ENCODE measurements around the gene TMEM100.
A peak's percentile ranks its signal among the peaks of the same experiment; 100 is the strongest.

The TMEM100 gene

GRCh38 chr17:55743103-55743679 lies 20.5 kb upstream of the TMEM100 start:
- no peak for DNase-seq (ENCODE audit: low read depth in 3 of 3)

GRCh38 chr17:55742272-55743102 lies 19.8 kb upstream of the TMEM100 start:
- no peak for DNase-seq (ENCODE audit: low read depth in 3 of 3)

GRCh38 chr17:55741356-55741700 lies 18.7 kb upstream of the TMEM100 start:
- no peak for DNase-seq (ENCODE audit: low read depth in 3 of 3)

- DNase-seq (ENCODE audit: low read depth in 3 of 3): no peak
These were observed 18.1 kb upstream of the TMEM100 start for GRCh38 chr17:55740511-55741355.

GRCh38 chr17:55737976-55738501 lies 15.4 kb upstream of the TMEM100 start:
- no peak for DNase-seq (ENCODE audit: low read depth in 3 of 3)

- peak in 1 of 3 donors; percentile 54 for DNase-seq (ENCODE audit: low read depth in 3 of 3)
These were observed 13.2 kb upstream of the TMEM100 start for GRCh38 chr17:55735731-55736405.

- DNase-seq (ENCODE audit: low read depth in 3 of 3): no peak
These were observed 11.6 kb upstream of the TMEM100 start for GRCh38 chr17:55734128-55734781.

- no peak for DNase-seq (ENCODE audit: low read depth in 3 of 3)
These were observed 9.1 kb upstream of the TMEM100 start for GRCh38 chr17:55731586-55732250.

GRCh38 chr17:55730808-55731207 lies 8.1 kb upstream of the TMEM100 start:
- DNase-seq (ENCODE audit: low read depth in 3 of 3): no peak

- DNase-seq (ENCODE audit: low read depth in 3 of 3): no peak
These were observed 7.7 kb upstream of the TMEM100 start for GRCh38 chr17:55730380-55730779.

GRCh38 chr17:55729484-55729883 lies 6.8 kb upstream of the TMEM100 start:
- DNase-seq (ENCODE audit: low read depth in 3 of 3): no peak

GRCh38 chr17:55728833-55729232 lies 6.2 kb upstream of the TMEM100 start:
- DNase-seq (ENCODE audit: low read depth in 3 of 3): no peak

- no peak for DNase-seq (ENCODE audit: low read depth in 3 of 3)
These were observed 5.7 kb upstream of the TMEM100 start for GRCh38 chr17:55728361-55728760.

- no peak for DNase-seq (ENCODE audit: low read depth in 3 of 3)
These were observed 5.3 kb upstream of the TMEM100 start for GRCh38 chr17:55727920-55728319.

GRCh38 chr17:55727275-55727674 lies 4.6 kb upstream of the TMEM100 start:
- no peak for DNase-seq (ENCODE audit: low read depth in 3 of 3)

GRCh38 chr17:55726440-55726839 lies 3.8 kb upstream of the TMEM100 start:
- DNase-seq (ENCODE audit: low read depth in 3 of 3): no peak

- no peak for DNase-seq (ENCODE audit: low read depth in 3 of 3)
These were observed 804 bp upstream of the TMEM100 start for GRCh38 chr17:55723488-55723848.

- no peak for DNase-seq (ENCODE audit: low read depth in 3 of 3)
These were observed 488 bp downstream of the TMEM100 start for GRCh38 chr17:55722016-55722736.

- no peak for DNase-seq (ENCODE audit: low read depth in 3 of 3)
These were observed 1.5 kb downstream of the TMEM100 start for GRCh38 chr17:55720919-55721836.

Measured in stimulated activated CD4-positive, alpha-beta T cell treated with anti-CD3 and anti-CD28 coated beads, TNF-alpha, amount 100 ng/mL, for 48 hours (primary cell).